Lung (tissue), 12 donors: ENCODE data around the gene CWF19L2. TPM values are rescaled to one million over a fixed set of nuclear protein-coding genes. Genes with fewer than 3 reads are reported as not detected.
A peak's percentile ranks its signal among the peaks of the same experiment; 100 is the strongest.
"Not testable (repeated sequence)": the region's sequence is repeated elsewhere in the genome, so short reads cannot be mapped to it uniquely, and the experiment has no call there.

Experiments
- ATAC-seq: fragments of 200-7000 bp; cut with Tn5 transposase; one replicate; pipeline ENCODE4 v1.9.1; 2020; ENCODE audit warnings: moderate number of reproducible peaks; ENCODE audit not compliant: insufficient read depth, low FRiP score
- DNase-seq, 3 donors: peaks; one replicate each; pipeline ENCODE4 v3.0.0-alpha.2; 2013 to 2017
- H3K27ac ChIP-seq, 2 donors: one replicate each; pipeline ENCODE4 v1.5.1; 2013; ENCODE audit warnings: mild to moderate bottlenecking in 2 of 2, moderate library complexity in 2 of 2, control low read depth in 1 of 2, inconsistent platforms in 1 of 2, low read depth in 1 of 2, low read length in 1 of 2
- H3K27me3 ChIP-seq, 3 donors: one replicate each; pipeline ENCODE4 v1.5.1; 2013; ENCODE audit warnings: low read length in 2 of 3; ENCODE audit not compliant: control insufficient read depth in 3 of 3, insufficient read depth in 3 of 3
- H3K36me3 ChIP-seq, 4 donors: one replicate each; pipeline ENCODE4 v1.5.1; 2013; ENCODE audit warnings: low read length in 4 of 4, mild to moderate bottlenecking in 1 of 4, moderate library complexity in 1 of 4; ENCODE audit not compliant: control insufficient read depth in 4 of 4, insufficient read depth in 4 of 4
- H3K4me1 ChIP-seq, 5 donors: one replicate each; pipeline ENCODE4 v1.5.1; 2013; ENCODE audit warnings: low read length in 5 of 5, mild to moderate bottlenecking in 2 of 5, moderate library complexity in 1 of 5; ENCODE audit not compliant: control insufficient read depth in 5 of 5, insufficient read depth in 5 of 5
- H3K4me3 ChIP-seq: one replicate; pipeline ENCODE4 v1.5.1; 2013; ENCODE audit warnings: mild to moderate bottlenecking, control low read depth, moderate library complexity
- H3K9ac ChIP-seq, 2 donors: one replicate each; pipeline ENCODE4 v1.5.1; 2013; ENCODE audit warnings: low read length in 2 of 2, control low read depth in 1 of 2; ENCODE audit not compliant: insufficient read depth in 1 of 2
- H3K9me3 ChIP-seq, 4 donors: one replicate each; pipeline ENCODE4 v1.5.1; 2013; ENCODE audit warnings: low read length in 3 of 4, mild to moderate bottlenecking in 1 of 4, moderate library complexity in 1 of 4; ENCODE audit not compliant: control insufficient read depth in 4 of 4, insufficient read depth in 3 of 4
- WGBS, 2 donors: extraction: QIAGEN DNeasy Blood & Tissue Kit; methylation state at CpG; one replicate each; pipeline ENCODE4 v1.1.7; 2013; 5-methylcytosine and 5-hydroxymethylcytosine counted together
- polyA plus RNA-seq, 2 donors: library from polyadenylated mRNA; stranded (reverse); fragments of 200-250 nt; gene quantifications; one replicate each; pipeline ENCODE4 v1.2.1, GENCODE V29; 2013
- total RNA-seq, 2 donors: library from RNA; depleted of rRNA in 1 of 2; stranded (reverse); fragments of >200 nt in 1 of 2; gene quantifications; one replicate each; pipeline ENCODE4 v1.2.1, GENCODE V29; 2014 to 2021
- TF ChIP-seq, protein P1 (sequence below): IDR thresholded peaks from 2 replicates; pipeline ENCODE4 v1.5.1; 2012; ENCODE audit warnings: mild to moderate bottlenecking; ENCODE audit errors: control extremely low read depth, extremely low read depth
- donor health status: control.
- donor health status: control.
- donor health status: Bipolar disorder and iron deficiency.
- donor health status: healthy.
- donor health status: DM: yes; HTN: yes; CAD: no.

CWF19L2 gene
- total and polyA plus RNA-seq, 4 donors: 4.1 to 31.8 (median 7.9) TPM

DNA sequence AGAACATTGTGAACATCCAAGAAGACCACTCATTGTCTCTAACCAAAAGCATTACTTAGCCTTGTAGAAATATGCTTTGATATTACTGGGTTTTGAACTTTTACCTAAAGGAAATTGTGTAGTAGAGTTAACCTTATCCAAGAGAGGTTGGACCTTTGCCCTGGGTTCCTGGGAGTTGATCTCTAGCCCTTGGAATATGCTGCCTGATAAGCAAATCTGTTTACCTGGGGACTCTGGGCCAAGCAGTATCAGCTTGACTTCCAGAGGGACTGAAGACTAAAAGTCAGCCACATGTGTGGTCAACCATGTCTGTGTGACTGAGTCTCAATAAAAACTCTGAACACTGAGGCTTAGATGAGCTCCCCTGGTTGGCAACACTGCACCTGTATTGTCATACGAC lies 44.1 kb upstream of the CWF19L2 start:
- no peak overlapping the region for H3K9ac ChIP-seq
- ATAC-seq: no peak

DNA sequence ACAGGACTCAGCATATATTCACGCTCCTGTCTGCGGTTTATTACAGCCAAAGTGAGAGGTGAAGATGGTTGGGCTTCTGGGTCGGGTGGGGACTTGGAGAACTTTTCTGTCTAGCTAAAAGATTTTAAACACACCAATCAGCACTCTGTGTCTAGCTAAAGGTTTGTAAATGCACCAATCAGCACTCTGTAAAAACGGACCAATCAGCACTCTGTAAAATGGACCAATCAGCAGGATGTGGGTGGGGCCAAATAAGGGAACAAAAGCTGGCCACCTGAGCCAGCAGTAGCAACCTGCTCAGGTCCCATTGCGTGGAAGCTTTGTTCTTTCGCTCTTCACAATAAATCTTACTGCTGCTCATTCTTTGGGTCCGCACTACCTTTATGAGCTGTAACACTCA lies 39.7 kb upstream of the CWF19L2 start:
- H3K4me3 ChIP-seq, H3K27me3 ChIP-seq, H3K9ac ChIP-seq, DNase-seq, ATAC-seq, H3K27ac ChIP-seq, H3K4me1 ChIP-seq, H3K9me3 ChIP-seq: not testable (repeated sequence)
- WGBS, 2 donors: 96 to 99% methylated on average over 7 of the region's 7 CpGs
- H3K36me3 ChIP-seq: peaks cover 4 to 12% (median 6%) of the 10 kb centered on the region in 4 donors

More for the DNA sequence above, 44.1 kb upstream of the CWF19L2 start:
- Histone ChIP-seq H3K9me3 (peaks cover 0 to 5% (median 0%) of the 10 kb centered on the region in 4 donors), H3K4me3 (no peak overlapping the region), H3K36me3 (peaks cover 7 to 13% (median 11%) of the 10 kb centered on the region in 4 donors), H3K27ac (no peak overlapping the region), H3K4me1 (no peaks in the 10 kb centered on the region), H3K27me3 (no peaks in the 10 kb centered on the region)
- TF ChIP-seq, protein P1, sequence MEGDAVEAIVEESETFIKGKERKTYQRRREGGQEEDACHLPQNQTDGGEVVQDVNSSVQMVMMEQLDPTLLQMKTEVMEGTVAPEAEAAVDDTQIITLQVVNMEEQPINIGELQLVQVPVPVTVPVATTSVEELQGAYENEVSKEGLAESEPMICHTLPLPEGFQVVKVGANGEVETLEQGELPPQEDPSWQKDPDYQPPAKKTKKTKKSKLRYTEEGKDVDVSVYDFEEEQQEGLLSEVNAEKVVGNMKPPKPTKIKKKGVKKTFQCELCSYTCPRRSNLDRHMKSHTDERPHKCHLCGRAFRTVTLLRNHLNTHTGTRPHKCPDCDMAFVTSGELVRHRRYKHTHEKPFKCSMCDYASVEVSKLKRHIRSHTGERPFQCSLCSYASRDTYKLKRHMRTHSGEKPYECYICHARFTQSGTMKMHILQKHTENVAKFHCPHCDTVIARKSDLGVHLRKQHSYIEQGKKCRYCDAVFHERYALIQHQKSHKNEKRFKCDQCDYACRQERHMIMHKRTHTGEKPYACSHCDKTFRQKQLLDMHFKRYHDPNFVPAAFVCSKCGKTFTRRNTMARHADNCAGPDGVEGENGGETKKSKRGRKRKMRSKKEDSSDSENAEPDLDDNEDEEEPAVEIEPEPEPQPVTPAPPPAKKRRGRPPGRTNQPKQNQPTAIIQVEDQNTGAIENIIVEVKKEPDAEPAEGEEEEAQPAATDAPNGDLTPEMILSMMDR: no peak
- no peak for DNase-seq
- WGBS, 2 donors: 99 to 100% methylated on average over 1 of the region's 1 CpG

DNA sequence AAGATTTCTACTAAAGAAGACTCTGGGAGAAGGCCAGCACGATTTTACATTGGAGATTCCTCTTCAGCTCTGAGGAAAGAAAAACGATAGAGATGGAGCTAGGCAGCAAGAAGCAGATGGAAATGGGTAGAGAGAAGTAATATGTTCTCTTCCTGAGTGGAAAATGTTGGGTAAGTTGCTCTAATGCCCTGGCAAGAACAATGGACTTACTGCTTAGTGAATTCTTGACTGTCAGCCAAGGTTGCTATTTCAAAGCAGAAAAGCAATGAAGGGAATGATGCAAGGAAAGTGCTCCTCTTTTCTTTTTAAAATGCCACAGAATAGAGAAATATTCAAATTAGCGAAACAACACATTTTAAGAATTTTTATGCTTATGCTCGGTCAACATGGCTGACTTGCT lies 38.4 kb upstream of the CWF19L2 start:
- WGBS, 2 donors: 72 to 79% methylated on average over 4 of the region's 4 CpGs
- Histone ChIP-seq H3K27me3 (no peaks in the 10 kb centered on the region), H3K36me3 (peaks cover 0 to 2% (median 0%) of the 10 kb centered on the region in 4 donors), H3K4me3 (no peak overlapping the region), H3K9me3 (peaks cover 0 to 2% (median 0%) of the 10 kb centered on the region in 4 donors), H3K4me1 (peaks cover 0 to 3% (median 0%) of the 10 kb centered on the region in 5 donors), H3K27ac (no peak overlapping the region), H3K9ac (no peak overlapping the region)
- DNase-seq (peak in 2 of 3 donors; percentile 69 to 76), ATAC-seq (no peak)
- TF ChIP-seq, protein P1: no peak

DNA sequence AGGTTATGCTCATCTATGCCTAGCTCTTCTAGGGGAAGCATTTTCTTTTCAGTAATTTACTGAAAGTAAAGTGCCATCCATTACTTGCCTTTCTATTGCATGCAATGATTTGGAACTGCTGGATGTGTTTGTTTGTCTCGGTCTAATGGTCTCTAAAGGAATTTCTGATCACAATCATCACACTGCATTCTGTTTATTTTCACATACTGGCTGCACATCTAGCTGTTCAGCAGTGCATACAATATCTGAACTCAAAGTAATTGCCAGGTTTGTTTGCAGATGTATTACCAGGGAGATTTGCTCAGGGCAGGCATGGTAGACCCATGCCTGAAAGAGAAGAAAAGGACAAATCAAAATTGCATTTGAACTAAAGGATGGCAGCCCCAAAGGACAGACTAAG lies 36.4 kb upstream of the CWF19L2 start:
- H3K27ac ChIP-seq: no peak overlapping the region
- no peak overlapping the region for H3K9ac ChIP-seq
- no peak overlapping the region for H3K4me3 ChIP-seq
- DNase-seq (no peak), ATAC-seq (no peak)
- peaks cover 0 to 3% (median 0%) of the 10 kb centered on the region in 5 donors for H3K4me1 ChIP-seq
- H3K27me3 ChIP-seq: no peaks in the 10 kb centered on the region
- TF ChIP-seq, protein P1: no peak
- peaks cover 0 to 2% (median 0%) of the 10 kb centered on the region in 4 donors for H3K9me3 ChIP-seq
- 71 to 85% methylated on average over 1 of the region's 1 CpG for WGBS, 2 donors
- H3K36me3 ChIP-seq: no peaks in the 10 kb centered on the region
